ENCODE measurements around the gene DIS3L2. TPM values are rescaled to one million over a fixed set of nuclear protein-coding genes. Genes with fewer than 3 reads are reported as not detected.

Gene DIS3L2
- total RNA-seq, 1 experiment from 2014 or later = 32.6 TPM

DNA sequence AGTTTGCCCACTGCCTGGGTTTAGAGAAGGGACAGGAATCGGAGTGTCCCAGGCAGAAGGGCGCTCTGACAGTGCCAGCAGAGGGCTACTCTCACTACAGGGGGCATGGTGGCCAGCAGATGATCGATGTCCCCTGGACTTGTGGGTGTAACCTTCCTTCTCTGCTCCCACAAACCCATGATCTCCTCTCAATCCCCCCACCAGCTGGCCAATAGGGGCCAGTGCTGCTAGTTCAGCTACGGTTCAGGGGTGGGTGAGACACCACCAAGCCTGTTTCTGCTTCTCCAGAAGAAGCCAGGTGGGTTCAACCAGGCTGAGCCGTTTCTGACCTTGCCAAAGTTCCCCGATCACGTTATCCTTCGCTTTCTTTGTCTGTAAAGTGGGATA is 36.6 kb upstream of the DIS3L2 start:
- Mint-ChIP-seq H3K27ac (ENCODE audit: low read depth, unreplicated experiment) (no peak overlapping the region), H3K27me3 (ENCODE audit: insufficient read depth, unreplicated experiment) (peaks cover 69% of the 10 kb centered on the region), H3K4me1 (ENCODE audit: insufficient read depth, unreplicated experiment) (no peaks in the 10 kb centered on the region), H3K36me3 (ENCODE audit: insufficient read depth, unreplicated experiment) (no peaks in the 10 kb centered on the region), H3K4me3 (ENCODE audit: unreplicated experiment) (peak overlapping the region; percentile 33), H3K9me3 (ENCODE audit: unreplicated experiment) (no peaks in the 10 kb centered on the region)
- BruUV-seq (replicated peaks) = no TSS peak
- no peak for TF ChIP-seq CTCF (IDR thresholded peaks at IDR 0.05; ENCODE audit: unreplicated experiment)
- POLR2A ChIA-PET = no interaction called here
- no peak for DNase-seq (ENCODE audit: unreplicated experiment)
- intact Hi-C loops (cut with micrococcal nuclease) = loop anchor here (1.0 kb wide), 2 partner anchors 367 to 402 kb away; no protein-coding TSS in a partner anchor
- CTCF ChIA-PET = interaction anchor here (0.6 to 8.9 kb wide), 10 partner anchors 10 to 515 kb away, joined by 3 to 78 read pairs (median 4); no protein-coding TSS in a partner anchor

GRCh38 chr2:231925303-231926179 is 36.0 kb upstream of the DIS3L2 start:
- peak overlapping the region; percentile 60 for H3K4me3 Mint-ChIP-seq (ENCODE audit: unreplicated experiment)
- ChIA-PET POLR2A (no interaction called here), CTCF (interaction anchor here (0.6 to 8.9 kb wide), 12 partner anchors 9 to 402 kb away, joined by 3 to 78 read pairs (median 4); no protein-coding TSS in a partner anchor)
- H3K36me3 Mint-ChIP-seq (ENCODE audit: insufficient read depth, unreplicated experiment) = no peaks in the 10 kb centered on the region
- DNase-seq (ENCODE audit: unreplicated experiment) = peak; percentile 85
- BruUV-seq (replicated peaks) = no TSS peak
- H3K27me3 Mint-ChIP-seq (ENCODE audit: insufficient read depth, unreplicated experiment) = peaks cover 63% of the 10 kb centered on the region
- peak; percentile 91 for TF ChIP-seq CTCF (IDR thresholded peaks at IDR 0.05; ENCODE audit: unreplicated experiment)
- H3K4me1 Mint-ChIP-seq (ENCODE audit: insufficient read depth, unreplicated experiment) = no peaks in the 10 kb centered on the region
- no peak overlapping the region for H3K27ac Mint-ChIP-seq (ENCODE audit: low read depth, unreplicated experiment)
- no peaks in the 10 kb centered on the region for H3K9me3 Mint-ChIP-seq (ENCODE audit: unreplicated experiment)
- intact Hi-C loops (cut with micrococcal nuclease) = loop anchor here (1.0 kb wide), 2 partner anchors 367 to 402 kb away; no protein-coding TSS in a partner anchor

DNA sequence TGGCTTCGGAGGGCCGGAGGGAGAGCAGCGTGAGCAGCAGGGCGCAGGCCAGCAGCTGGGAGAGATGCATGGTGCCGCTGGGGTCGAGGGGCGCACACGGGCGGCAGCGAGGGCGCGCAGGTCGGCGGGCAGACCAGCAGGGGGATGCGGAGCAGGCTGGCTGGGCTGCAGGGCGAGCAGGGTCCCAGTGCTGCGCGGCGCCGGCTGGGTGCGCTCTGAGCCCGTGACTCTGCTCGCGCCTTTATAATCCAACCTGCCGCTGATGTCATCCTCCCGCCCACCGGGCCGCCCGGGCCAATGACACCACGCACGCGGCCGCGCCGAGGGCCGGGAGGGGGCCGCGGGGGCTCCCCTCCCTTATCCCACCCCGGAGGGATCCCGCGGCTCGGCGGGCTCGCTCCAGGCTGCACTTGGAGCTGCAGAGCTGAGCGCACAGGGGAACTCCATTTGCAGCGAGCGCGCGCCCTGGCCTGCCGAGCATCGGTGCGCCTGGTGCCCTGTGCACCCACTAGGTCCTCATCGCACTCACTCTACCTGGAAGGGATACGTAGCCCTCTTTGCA is 35.3 kb upstream of the DIS3L2 start, which contains the start of gene NPPC:
Gene NPPC, minus strand, starts transcription at position 217 of the 562 bp plus-strand sequence. Its CDS starts 147 bp downstream, at position 70.
- Mint-ChIP-seq H3K4me3 (ENCODE audit: unreplicated experiment) (peak within 1 kb of the TSS; percentile 60), H3K27me3 (ENCODE audit: insufficient read depth, unreplicated experiment) (peaks cover 63% of the 10 kb centered on the region), H3K4me1 (ENCODE audit: insufficient read depth, unreplicated experiment) (no peaks in the 10 kb centered on the region), H3K9me3 (ENCODE audit: unreplicated experiment) (no peaks in the 10 kb centered on the region), H3K27ac (ENCODE audit: low read depth, unreplicated experiment) (no peak within 1 kb of the TSS), H3K36me3 (ENCODE audit: insufficient read depth, unreplicated experiment) (no peaks in the 10 kb centered on the region)
- CTCF ChIA-PET = interaction anchor here (0.6 to 8.9 kb wide), 7 partner anchors 9 to 390 kb away, joined by 3 to 78 read pairs (median 3); no protein-coding TSS in a partner anchor
- peak; percentile 32 for TF ChIP-seq CTCF (IDR thresholded peaks at IDR 0.05; ENCODE audit: unreplicated experiment)
- intact Hi-C loops (cut with micrococcal nuclease) = no loop called here
- POLR2A ChIA-PET = no interaction called here
- no TSS peak for BruUV-seq (replicated peaks)
- DNase-seq (ENCODE audit: unreplicated experiment) = peak; percentile 40
